Activated T-helper 17 cell treated with anti-CD3 and anti-CD28 coated beads, Interleukin-2, amount 50 U/mL, for 72 hours (primary cell): Measurements from ENCODE around the gene ADCK2. TPM values are rescaled to one million over a fixed set of nuclear protein-coding genes. Genes with fewer than 3 reads are reported as not detected.
"Not testable (repeated sequence)": the region's sequence is repeated elsewhere in the genome, so short reads cannot be mapped to it uniquely, and the experiment has no call there.

Source experiments
- ATAC-seq: fragments of 150-1000 bp; cut with Tn5 transposase; replicated peaks from 2 replicates; pipeline ENCODE4 v1.10.0; 2021; ENCODE audit warnings: mild to moderate bottlenecking, moderate library complexity
- H3K27ac Mint-ChIP-seq: one replicate; pipeline ENCODE4 v1.8.0; 2022; ENCODE audit warnings: mixed read lengths
- H3K27me3 Mint-ChIP-seq: one replicate; pipeline ENCODE4 v1.8.0; 2022; ENCODE audit warnings: mixed read lengths
- H3K36me3 Mint-ChIP-seq: one replicate; pipeline ENCODE4 v1.8.0; 2022; ENCODE audit warnings: low read depth, mild to moderate bottlenecking, mixed read lengths
- H3K4me1 Mint-ChIP-seq: one replicate; pipeline ENCODE4 v1.8.0; 2022; ENCODE audit warnings: mixed read lengths
- H3K4me3 Mint-ChIP-seq: one replicate; pipeline ENCODE4 v1.8.0; 2022; ENCODE audit warnings: mild to moderate bottlenecking, mixed read lengths
- H3K9me3 Mint-ChIP-seq: one replicate; pipeline ENCODE4 v1.8.0; 2022; ENCODE audit warnings: mixed read lengths
- total RNA-seq, 2 donors: library from RNA; stranded (reverse); gene quantifications; one replicate each; pipeline ENCODE4 v1.2.3, GENCODE V29; 2022

The ADCK2 gene
- total RNA-seq, 2 donors from 2014 or later: 16.6 to 28.4 TPM

GRCh38 chr7:140688341-140688740 lies 15.6 kb downstream of the ADCK2 start:
- Mint-ChIP-seq H3K27ac (no peak overlapping the region), H3K4me1 (no peaks in the 10 kb centered on the region)

GRCh38 chr7:140689199-140690152 lies 16.7 kb downstream of the ADCK2 start:
- Mint-ChIP-seq H3K27me3 (no peaks in the 10 kb centered on the region), H3K36me3 (peaks cover 51% of the 10 kb centered on the region), H3K4me1 (no peaks in the 10 kb centered on the region), H3K27ac (no peak overlapping the region), H3K9me3 (no peaks in the 10 kb centered on the region), H3K4me3 (no peak overlapping the region)
- no peak for ATAC-seq

More at GRCh38 chr7:140688341-140688740, 15.6 kb downstream of the ADCK2 start:
- Mint-ChIP-seq H3K4me3 (no peak overlapping the region), H3K36me3 (peaks cover 61% of the 10 kb centered on the region), H3K27me3 (no peaks in the 10 kb centered on the region), H3K9me3 (no peaks in the 10 kb centered on the region)
- ATAC-seq: no peak

GRCh38 chr7:140691376-140692045 lies 18.8 kb downstream of the ADCK2 start:
- no peaks in the 10 kb centered on the region for H3K4me1 Mint-ChIP-seq
- H3K9me3 Mint-ChIP-seq: no peaks in the 10 kb centered on the region
- no peaks in the 10 kb centered on the region for H3K27me3 Mint-ChIP-seq
- no peak for ATAC-seq
- H3K4me3 Mint-ChIP-seq: no peak overlapping the region
- H3K27ac Mint-ChIP-seq: no peak overlapping the region
- peaks cover 45% of the 10 kb centered on the region for H3K36me3 Mint-ChIP-seq

- not testable (repeated sequence) for H3K27ac Mint-ChIP-seq, H3K4me1 Mint-ChIP-seq, H3K27me3 Mint-ChIP-seq, H3K9me3 Mint-ChIP-seq, ATAC-seq, H3K4me3 Mint-ChIP-seq
- H3K36me3 Mint-ChIP-seq: peaks cover 33% of the 10 kb centered on the region
These were observed 21.1 kb downstream of the ADCK2 start for GRCh38 chr7:140693849-140694248.

- H3K27me3 Mint-ChIP-seq: no peaks in the 10 kb centered on the region
- peaks cover 15% of the 10 kb centered on the region for H3K4me1 Mint-ChIP-seq
- no peak for ATAC-seq
- no peaks in the 10 kb centered on the region for H3K9me3 Mint-ChIP-seq
- H3K36me3 Mint-ChIP-seq: peaks cover 34% of the 10 kb centered on the region
- H3K27ac Mint-ChIP-seq: no peak overlapping the region
- H3K4me3 Mint-ChIP-seq: no peak overlapping the region
These were observed 21.8 kb downstream of the ADCK2 start for GRCh38 chr7:140694592-140694991.

GRCh38 chr7:140695381-140695780 lies 22.6 kb downstream of the ADCK2 start:
- Mint-ChIP-seq H3K9me3 (no peaks in the 10 kb centered on the region), H3K36me3 (peaks cover 36% of the 10 kb centered on the region), H3K4me3 (peak overlapping the region; percentile 99), H3K27ac (peak overlapping the region; percentile 98), H3K27me3 (no peaks in the 10 kb centered on the region), H3K4me1 (peaks cover 18% of the 10 kb centered on the region)
- ATAC-seq: no peak

GRCh38 chr7:140696024-140696679 lies 23.4 kb downstream of the ADCK2 start:
- peak; percentile 92 for ATAC-seq
- H3K27ac Mint-ChIP-seq: peak overlapping the region; percentile 98
- peaks cover 18% of the 10 kb centered on the region for H3K4me1 Mint-ChIP-seq

GRCh38 chr7:140696680-140697446 lies 24.1 kb downstream of the ADCK2 start, which contains the start of gene NDUFB2:
Gene NDUFB2, plus strand, starts transcription at chr7:140696708. Its CDS starts 37 bp downstream, at chr7:140696745.
- peak within 1 kb of the TSS; percentile 98 for H3K27ac Mint-ChIP-seq
- no peaks in the 10 kb centered on the region for H3K9me3 Mint-ChIP-seq
- H3K36me3 Mint-ChIP-seq: peaks cover 23% of the 10 kb centered on the region
- H3K4me3 Mint-ChIP-seq: peak within 1 kb of the TSS; percentile 99
- no peaks in the 10 kb centered on the region for H3K27me3 Mint-ChIP-seq
- ATAC-seq: peak; percentile 84
- peaks cover 18% of the 10 kb centered on the region for H3K4me1 Mint-ChIP-seq

More at GRCh38 chr7:140696024-140696679, 23.4 kb downstream of the ADCK2 start:
- H3K36me3 Mint-ChIP-seq: peaks cover 28% of the 10 kb centered on the region
- no peaks in the 10 kb centered on the region for H3K9me3 Mint-ChIP-seq
- no peaks in the 10 kb centered on the region for H3K27me3 Mint-ChIP-seq
- peak overlapping the region; percentile 99 for H3K4me3 Mint-ChIP-seq

GRCh38 chr7:140697447-140698143 lies 24.9 kb downstream of the ADCK2 start:
- ATAC-seq: no peak
- Mint-ChIP-seq H3K4me3 (peak overlapping the region; percentile 99), H3K27ac (peak overlapping the region; percentile 98), H3K27me3 (no peaks in the 10 kb centered on the region), H3K4me1 (peaks cover 18% of the 10 kb centered on the region), H3K9me3 (no peaks in the 10 kb centered on the region), H3K36me3 (peaks cover 20% of the 10 kb centered on the region)

- Mint-ChIP-seq H3K9me3 (no peaks in the 10 kb centered on the region), H3K4me3 (peak overlapping the region; percentile 99), H3K27me3 (no peaks in the 10 kb centered on the region), H3K27ac (peak overlapping the region; percentile 98), H3K36me3 (peaks cover 29% of the 10 kb centered on the region), H3K4me1 (peaks cover 18% of the 10 kb centered on the region)
- ATAC-seq: no peak
These were observed 25.7 kb downstream of the ADCK2 start for GRCh38 chr7:140698477-140698876.

- no peak for ATAC-seq
- H3K27me3 Mint-ChIP-seq: no peaks in the 10 kb centered on the region
- no peak overlapping the region for H3K4me3 Mint-ChIP-seq
- H3K27ac Mint-ChIP-seq: peak overlapping the region; percentile 56
- peaks cover 57% of the 10 kb centered on the region for H3K36me3 Mint-ChIP-seq
- H3K9me3 Mint-ChIP-seq: no peaks in the 10 kb centered on the region
- H3K4me1 Mint-ChIP-seq: peaks cover 17% of the 10 kb centered on the region
These were observed 30.0 kb downstream of the ADCK2 start for GRCh38 chr7:140702774-140703173.

- Mint-ChIP-seq H3K27ac (peak overlapping the region; percentile 5), H3K36me3 (peaks cover 62% of the 10 kb centered on the region), H3K9me3 (no peaks in the 10 kb centered on the region), H3K4me1 (peaks cover 7% of the 10 kb centered on the region), H3K27me3 (no peaks in the 10 kb centered on the region), H3K4me3 (no peak overlapping the region)
- no peak for ATAC-seq
These were observed 31.5 kb downstream of the ADCK2 start for GRCh38 chr7:140704205-140704604.

GRCh38 chr7:140707132-140707531 lies 34.4 kb downstream of the ADCK2 start:
- ATAC-seq: no peak
- no peaks in the 10 kb centered on the region for H3K9me3 Mint-ChIP-seq
- no peak overlapping the region for H3K4me3 Mint-ChIP-seq
- H3K4me1 Mint-ChIP-seq: no peaks in the 10 kb centered on the region
- no peaks in the 10 kb centered on the region for H3K27me3 Mint-ChIP-seq
- no peak overlapping the region for H3K27ac Mint-ChIP-seq
- H3K36me3 Mint-ChIP-seq: peaks cover 62% of the 10 kb centered on the region
